NCI-H2107 treated with DMSO at 0.1 percent for 48 hours (cell line): Measurements from ENCODE around the gene TBX4.

Experiments used
- DNase-seq: peaks from one replicate; lab custom pipeline; 2025; ENCODE audit not compliant: unreplicated experiment; lab: John Stamatoyannopoulos, UW

The TBX4 gene

GRCh38 chr17:61452301-61453290 lies at the start of gene TBX4:
Gene TBX4, plus strand, starts transcription at chr17:61452422. Its CDS starts 4,069 bp downstream, at chr17:61456491.
- no peak for DNase-seq

- peak; percentile 26 for DNase-seq
Observed at GRCh38 chr17:61402978-61403800, 49.0 kb upstream of the TBX4 start.

- DNase-seq, result no peak
Observed at GRCh38 chr17:61403801-61404662, 48.2 kb upstream of the TBX4 start.

DNA sequence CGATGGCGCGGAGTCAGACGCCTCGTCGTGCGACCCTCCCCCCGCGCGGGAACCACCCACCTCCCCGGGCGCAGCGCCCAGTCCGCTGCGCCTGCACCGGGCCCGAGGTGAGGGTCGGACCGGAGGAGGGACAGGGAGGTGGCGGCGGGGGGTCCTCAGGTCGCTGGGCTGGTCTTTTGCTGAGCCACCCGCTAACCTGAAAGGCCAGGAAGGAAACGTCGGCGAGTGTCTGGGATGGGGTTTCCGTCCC lies 47.6 kb upstream of the TBX4 start:
- no peak for DNase-seq

GRCh38 chr17:61404913-61405685 lies 47.1 kb upstream of the TBX4 start:
- no peak for DNase-seq

- no peak for DNase-seq
Observed at GRCh38 chr17:61405686-61406536, 46.3 kb upstream of the TBX4 start.

- no peak for DNase-seq
Observed at GRCh38 chr17:61406537-61406845, 45.7 kb upstream of the TBX4 start.

GRCh38 chr17:61406971-61407911 lies 45.0 kb upstream of the TBX4 start:
- no peak for DNase-seq

DNA sequence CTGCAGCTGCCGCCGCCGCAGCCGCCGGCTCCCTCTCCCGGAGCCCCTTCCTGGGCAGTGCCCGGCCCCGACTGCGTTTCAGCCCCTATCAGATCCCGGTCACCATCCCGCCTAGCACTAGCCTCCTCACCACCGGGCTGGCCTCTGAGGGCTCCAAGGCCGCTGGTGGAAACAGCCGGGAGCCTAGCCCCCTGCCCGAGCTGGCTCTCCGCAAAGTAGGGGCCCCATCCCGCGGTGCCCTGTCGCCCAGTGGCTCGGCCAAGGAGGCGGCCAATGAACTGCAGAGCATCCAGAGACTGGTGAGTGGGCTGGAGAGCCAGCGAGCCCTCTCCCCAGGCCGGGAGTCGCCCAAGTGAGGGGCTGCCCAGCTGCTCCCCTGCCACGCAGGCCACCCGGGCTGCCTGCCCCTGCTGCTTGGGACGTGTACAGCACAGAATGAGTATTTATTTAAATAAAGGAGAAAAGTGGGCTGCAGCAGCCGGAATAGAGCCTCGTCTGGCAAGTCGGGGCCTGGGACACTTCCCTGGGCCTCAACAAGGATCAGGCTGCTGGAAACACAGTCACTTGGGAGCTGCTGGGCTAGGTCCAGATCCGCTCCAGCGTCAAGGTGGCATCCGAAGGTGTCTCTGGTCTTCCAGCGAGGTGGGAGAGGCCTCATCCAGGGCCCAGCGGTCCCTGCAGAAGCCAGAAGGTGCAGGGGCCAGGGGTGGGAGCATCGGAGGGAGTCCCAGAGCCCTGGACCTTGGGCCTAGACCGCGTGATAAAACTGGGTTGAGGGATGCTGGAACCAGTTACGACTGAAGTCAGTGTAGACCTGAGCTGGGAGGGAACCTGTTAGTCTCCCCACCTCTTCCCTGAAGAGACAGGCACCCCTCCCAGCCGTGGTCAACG lies 43.8 kb upstream of the TBX4 start:
- no peak for DNase-seq

DNA sequence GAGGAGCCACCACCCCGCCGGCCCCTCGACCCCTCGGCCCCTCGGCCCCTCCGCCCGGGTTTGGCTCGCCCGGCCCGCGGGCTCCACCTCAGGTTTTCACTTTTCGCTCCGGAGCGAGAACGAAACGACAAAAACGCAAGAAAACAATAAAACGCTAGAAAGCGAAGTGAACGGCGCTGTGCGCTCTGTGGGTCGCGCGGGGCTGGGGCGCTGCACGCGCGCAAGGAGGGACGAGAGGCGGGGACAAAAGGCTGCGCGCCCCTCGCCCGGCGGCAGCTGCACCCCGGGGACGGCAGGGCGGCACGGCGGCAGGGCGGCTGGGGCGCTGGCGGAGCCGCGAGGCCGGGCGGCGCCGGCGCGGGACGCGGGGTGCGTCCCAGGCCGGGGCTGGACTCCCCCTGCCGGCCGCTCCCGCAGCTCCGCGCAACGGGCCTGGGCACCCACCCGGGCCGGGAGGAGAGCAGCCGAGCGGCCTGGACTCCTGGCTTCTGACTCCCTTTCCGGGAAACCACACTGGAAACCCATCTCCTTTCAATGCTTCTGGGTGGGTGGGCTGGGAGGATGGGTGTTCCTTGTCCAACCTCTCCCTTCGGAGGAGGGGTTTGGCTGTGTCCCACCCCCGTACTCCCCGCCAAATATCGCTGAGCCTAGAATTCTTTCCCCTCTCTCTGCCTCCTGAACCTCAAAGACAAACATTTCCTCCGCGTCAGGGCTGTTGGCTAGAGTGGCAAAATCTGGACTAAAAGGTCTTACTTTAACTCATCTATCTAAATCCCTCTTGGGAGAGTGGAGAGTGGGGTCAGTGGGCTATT lies 42.7 kb upstream of the TBX4 start:
- no peak for DNase-seq

- DNase-seq, result no peak
Observed at GRCh38 chr17:61410141-61411010, 41.8 kb upstream of the TBX4 start.

DNA sequence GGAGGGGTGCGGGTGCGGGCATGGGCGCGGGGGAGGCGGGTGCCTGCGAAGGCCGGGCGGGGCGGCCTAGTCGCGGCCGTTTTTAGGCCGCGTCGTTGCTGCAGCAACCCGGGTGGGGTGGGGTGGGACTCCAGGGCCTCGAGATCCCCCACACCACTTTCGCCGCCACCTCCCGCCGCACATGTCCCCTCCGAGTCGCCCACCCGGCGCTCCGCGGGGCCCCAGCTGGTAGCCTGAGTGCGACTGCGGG lies 41.3 kb upstream of the TBX4 start:
- no peak for DNase-seq

DNA sequence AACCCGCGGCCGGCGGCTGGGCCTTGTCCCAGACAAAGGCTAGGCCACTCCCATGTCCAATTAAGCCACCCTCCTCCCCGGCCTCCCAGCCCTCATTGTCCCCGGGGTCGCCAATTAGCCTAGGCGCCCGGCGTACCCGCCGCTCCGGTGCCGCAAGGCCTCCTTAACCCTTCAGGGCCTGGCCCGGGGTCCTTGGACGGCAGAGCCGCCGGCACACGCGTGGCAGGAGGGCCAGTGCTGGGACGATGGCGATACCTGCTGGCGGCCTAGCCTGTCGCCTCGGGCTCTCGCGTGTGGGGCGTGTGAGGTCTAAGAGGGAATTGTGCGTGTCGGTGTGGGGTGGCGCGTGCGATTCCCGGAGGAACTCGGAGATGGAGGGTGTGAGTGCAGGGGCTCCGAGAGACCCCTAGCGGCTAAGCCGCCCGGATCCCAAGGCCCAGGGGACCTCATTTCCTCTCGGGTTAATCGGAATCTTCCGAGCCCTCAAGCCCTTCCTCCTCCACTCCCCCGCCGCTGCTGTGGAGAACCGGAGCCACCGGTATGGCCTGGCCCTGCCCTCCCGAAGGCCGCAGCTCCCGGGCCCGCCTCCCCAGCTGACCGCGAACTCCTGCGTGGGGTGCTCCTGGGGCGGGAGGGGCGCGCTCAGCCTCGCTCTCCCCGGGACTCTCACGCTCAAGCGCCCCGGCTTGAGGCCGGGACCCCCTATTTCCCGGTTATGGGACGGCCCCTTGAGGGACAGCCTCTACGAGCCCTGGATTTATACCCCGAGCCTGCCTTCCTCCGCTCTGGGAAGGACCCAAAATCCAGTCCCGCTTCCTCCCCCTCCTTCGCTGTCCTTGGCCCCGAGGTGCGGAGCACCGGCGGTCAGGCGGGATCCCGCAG lies 40.7 kb upstream of the TBX4 start:
- DNase-seq, result no peak

GRCh38 chr17:61412143-61412859 lies 39.9 kb upstream of the TBX4 start:
- DNase-seq, result peak; percentile 33
